OCI-LY1 (cell line): ENCODE results near the gene CRAT.

ENCODE experiments used
- H2AFZ ChIP-seq: fragments of 200-600 bp; sonication (generic), shearing (Covaris generic); 2 replicates; pipeline ENCODE4 v1.6.0; 2014; ENCODE audit warnings: antibody characterized with exemption, mild to moderate bottlenecking, low read length
- H3F3A ChIP-seq: fragments of 200-600 bp; sonication (generic), shearing (Covaris generic); 2 replicates; pipeline ENCODE4 v1.6.0; 2014; ENCODE audit warnings: mild to moderate bottlenecking, antibody characterized with exemption, low read length, moderate library complexity; ENCODE audit not compliant: insufficient read depth
- H3K27ac ChIP-seq: fragments of 200-600 bp; sonication (generic); 2 replicates; pipeline ENCODE4 v1.5.1; 2014; ENCODE audit warnings: low read length, mixed run types, mild to moderate bottlenecking, low read depth; ENCODE audit not compliant: poor library complexity, severe bottlenecking
- H3K27me3 ChIP-seq: fragments of 200-600 bp; sonication (generic); 2 replicates; pipeline ENCODE4 v1.6.0; 2014; ENCODE audit warnings: antibody characterized with exemption, mild to moderate bottlenecking, low read length, moderate library complexity; ENCODE audit not compliant: insufficient read depth
- H3K36me3 ChIP-seq: fragments of 200-600 bp; sonication (generic); 2 replicates; pipeline ENCODE4 v1.6.1; 2014; ENCODE audit warnings: mild to moderate bottlenecking, antibody characterized with exemption, low read length, moderate library complexity, mixed read lengths; ENCODE audit not compliant: insufficient read depth
- H3K4me1 ChIP-seq: fragments of 200-600 bp; sonication (generic); 2 replicates; pipeline ENCODE4 v1.5.1; 2014; ENCODE audit warnings: mild to moderate bottlenecking, low read length, moderate library complexity; ENCODE audit not compliant: insufficient read depth, severe bottlenecking
- H3K4me2 ChIP-seq: fragments of 200-600 bp; sonication (generic), shearing (Covaris generic); 2 replicates; pipeline ENCODE4 v1.6.1; 2014; ENCODE audit warnings: low read length
- H3K4me3 ChIP-seq: fragments of 200-600 bp; sonication (generic); 2 replicates; pipeline ENCODE4 v1.5.1; 2014; ENCODE audit warnings: low read length, low read depth, mild to moderate bottlenecking, mixed read lengths; ENCODE audit not compliant: poor library complexity, severe bottlenecking
- H3K79me2 ChIP-seq: fragments of 200-600 bp; shearing (Covaris generic); 2 replicates; pipeline ENCODE4 v1.6.1; 2016; ENCODE audit warnings: mixed run types, low read length, mixed read lengths; ENCODE audit not compliant: insufficient read depth
- H3K9ac ChIP-seq: fragments of 200-600 bp; sonication (generic), shearing (Covaris generic); 2 replicates; pipeline ENCODE4 v1.6.1; 2014; ENCODE audit warnings: mild to moderate bottlenecking, low read length, mixed read lengths
- H3K9me2 ChIP-seq: fragments of 200-600 bp; sonication (generic), shearing (Covaris generic); 2 replicates; pipeline ENCODE4 v1.6.1; 2014; ENCODE audit warnings: low read depth, mild to moderate bottlenecking, low read length, mixed read lengths
- H3K9me3 ChIP-seq: fragments of 200-600 bp; shearing (Covaris generic); 2 replicates; pipeline ENCODE4 v1.6.1; 2014; ENCODE audit warnings: low read length, mixed read lengths
- H4K20me1 ChIP-seq: fragments of 200-600 bp; sonication (generic), shearing (Covaris generic); 2 replicates; pipeline ENCODE4 v1.6.0; 2016; ENCODE audit warnings: mild to moderate bottlenecking, low read length; ENCODE audit not compliant: insufficient read depth
- EZH2 ChIP-seq: fragments of 200-600 bp; sonication (generic), shearing (Covaris generic); IDR thresholded peaks from 2 replicates; pipeline ENCODE4 v1.8.0; 2017; ENCODE audit warnings: borderline replicate concordance, mixed run types, mild to moderate bottlenecking, antibody characterized with exemption, low read length, moderate library complexity, mixed read lengths
- TF ChIP-seq, protein P1 (sequence below): fragments of 200-600 bp; sonication (generic), shearing (Covaris generic); IDR thresholded peaks from 2 replicates; pipeline ENCODE4 v1.5.1; 2017; ENCODE audit warnings: mild to moderate bottlenecking, antibody characterized with exemption, low read length, moderate library complexity, mixed read lengths

The CRAT gene

DNA sequence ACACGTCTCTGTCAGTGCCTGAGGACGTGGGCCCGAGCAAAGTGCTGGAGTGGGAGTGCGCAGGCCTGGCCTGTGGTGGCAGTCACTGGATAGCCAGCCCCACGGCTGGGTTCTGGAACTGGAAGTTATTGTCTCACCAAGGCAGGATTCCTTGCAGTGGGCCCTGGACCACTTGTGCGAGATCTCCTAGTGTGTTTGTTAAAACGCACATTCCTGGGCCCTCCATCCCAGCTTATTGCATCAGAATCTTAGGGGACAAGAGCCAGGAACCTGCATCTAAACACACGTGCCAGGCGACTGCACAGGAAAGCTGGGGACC is 27.5 kb upstream of the CRAT start:
- H3K9ac ChIP-seq = no peak overlapping the region
- H3K9me3 ChIP-seq = no peaks in the 10 kb centered on the region
- no peaks in the 10 kb centered on the region for H3K9me2 ChIP-seq
- H3K79me2 ChIP-seq = no peaks in the 10 kb centered on the region
- H3K27ac ChIP-seq = no peak overlapping the region
- no peak overlapping the region for H3K4me2 ChIP-seq
- peaks cover 5% of the 10 kb centered on the region; the same call in 1 of the 2 replicates for H3F3A ChIP-seq
- no peaks in the 10 kb centered on the region for H3K27me3 ChIP-seq
- H3K4me1 ChIP-seq = peaks cover 41% of the 10 kb centered on the region
- TF ChIP-seq, protein P1, sequence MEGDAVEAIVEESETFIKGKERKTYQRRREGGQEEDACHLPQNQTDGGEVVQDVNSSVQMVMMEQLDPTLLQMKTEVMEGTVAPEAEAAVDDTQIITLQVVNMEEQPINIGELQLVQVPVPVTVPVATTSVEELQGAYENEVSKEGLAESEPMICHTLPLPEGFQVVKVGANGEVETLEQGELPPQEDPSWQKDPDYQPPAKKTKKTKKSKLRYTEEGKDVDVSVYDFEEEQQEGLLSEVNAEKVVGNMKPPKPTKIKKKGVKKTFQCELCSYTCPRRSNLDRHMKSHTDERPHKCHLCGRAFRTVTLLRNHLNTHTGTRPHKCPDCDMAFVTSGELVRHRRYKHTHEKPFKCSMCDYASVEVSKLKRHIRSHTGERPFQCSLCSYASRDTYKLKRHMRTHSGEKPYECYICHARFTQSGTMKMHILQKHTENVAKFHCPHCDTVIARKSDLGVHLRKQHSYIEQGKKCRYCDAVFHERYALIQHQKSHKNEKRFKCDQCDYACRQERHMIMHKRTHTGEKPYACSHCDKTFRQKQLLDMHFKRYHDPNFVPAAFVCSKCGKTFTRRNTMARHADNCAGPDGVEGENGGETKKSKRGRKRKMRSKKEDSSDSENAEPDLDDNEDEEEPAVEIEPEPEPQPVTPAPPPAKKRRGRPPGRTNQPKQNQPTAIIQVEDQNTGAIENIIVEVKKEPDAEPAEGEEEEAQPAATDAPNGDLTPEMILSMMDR = no peak
- TF ChIP-seq EZH2 = no peak
- H3K4me3 ChIP-seq = no peak overlapping the region
- no peak overlapping the region for H2AFZ ChIP-seq
- H3K36me3 ChIP-seq = peaks cover 44% of the 10 kb centered on the region
- no peaks in the 10 kb centered on the region for H4K20me1 ChIP-seq

DNA sequence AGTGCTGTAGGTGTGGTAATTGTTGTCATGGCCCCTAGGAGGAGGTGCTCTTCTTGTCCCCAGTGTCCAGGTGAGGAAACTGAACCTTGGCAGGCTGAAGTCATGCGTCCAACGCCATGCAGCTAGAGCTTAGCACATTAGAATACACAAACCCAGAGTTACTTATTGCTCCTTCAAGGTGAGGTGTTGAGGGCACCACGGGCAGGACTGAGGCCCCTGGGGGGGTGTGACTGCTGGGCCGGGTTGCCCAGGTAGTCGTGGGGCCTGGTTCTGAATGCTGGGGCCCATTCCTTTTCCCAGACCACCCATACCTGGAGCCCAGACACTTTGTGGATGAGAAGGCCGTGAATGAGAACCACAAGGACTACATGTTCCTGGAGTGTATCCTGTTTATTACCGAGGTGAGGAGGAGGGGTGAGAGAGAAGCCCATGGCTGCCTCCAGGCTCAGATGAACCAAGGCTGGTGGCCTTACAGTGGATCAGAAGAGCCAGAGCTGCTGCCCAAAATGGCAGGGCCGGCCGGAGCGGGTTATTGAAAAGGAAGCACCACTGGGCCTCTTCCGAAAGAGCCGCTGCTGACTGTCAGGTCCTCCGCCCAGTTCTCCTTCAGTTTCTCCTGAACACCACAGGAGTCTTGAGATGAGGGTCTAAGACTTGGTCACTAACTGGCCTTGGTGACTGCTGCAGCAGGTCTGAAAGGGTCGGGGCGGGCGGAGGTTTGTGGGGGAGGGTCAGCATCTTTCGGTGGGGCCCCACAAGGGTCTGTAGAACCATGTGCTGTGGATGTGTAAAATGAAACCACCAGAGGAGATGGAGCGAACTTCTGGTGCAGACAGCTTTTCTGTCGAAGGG is 26.9 kb upstream of the CRAT start:
- Histone ChIP-seq H3F3A (peaks cover 5% of the 10 kb centered on the region; the same call in 1 of the 2 replicates), H3K9me3 (no peaks in the 10 kb centered on the region), H3K36me3 (peaks cover 46% of the 10 kb centered on the region), H3K9me2 (no peaks in the 10 kb centered on the region), H4K20me1 (no peaks in the 10 kb centered on the region), H3K27me3 (no peaks in the 10 kb centered on the region), H3K4me2 (no peak overlapping the region), H3K9ac (no peak overlapping the region), H3K4me1 (peaks cover 36% of the 10 kb centered on the region), H3K4me3 (no peak overlapping the region), H3K79me2 (no peaks in the 10 kb centered on the region), H2AFZ (no peak overlapping the region), H3K27ac (no peak overlapping the region)
- TF ChIP-seq, protein P1 = no peak
- TF ChIP-seq EZH2 = no peak

DNA sequence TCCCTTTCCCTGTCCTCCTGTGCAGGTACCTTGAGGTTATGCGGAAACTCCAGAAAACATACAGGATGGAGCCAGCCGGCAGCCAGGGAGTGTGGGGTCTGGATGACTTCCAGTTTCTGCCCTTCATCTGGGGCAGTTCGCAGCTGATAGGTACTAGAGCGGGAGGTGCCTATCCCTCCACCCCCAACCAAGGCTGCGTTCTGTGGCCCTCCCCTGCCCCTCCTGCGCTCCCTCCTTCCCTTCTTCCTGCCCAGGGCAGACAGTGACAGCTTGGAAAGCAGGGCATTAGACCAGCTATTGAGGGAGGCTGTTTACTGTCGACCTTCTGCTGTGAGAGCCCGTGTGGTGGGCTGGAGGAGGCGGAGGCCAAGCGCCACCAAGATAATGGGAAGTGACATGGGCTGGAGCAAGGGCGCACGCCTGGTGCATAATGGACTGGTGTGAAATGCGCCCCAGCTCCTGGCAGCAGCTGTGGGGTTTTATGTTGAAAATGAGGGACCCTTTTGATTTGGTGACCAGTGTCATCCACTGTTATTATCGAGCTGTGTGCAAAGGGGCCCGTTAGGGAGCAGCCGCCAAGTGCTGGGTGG is 25.9 kb upstream of the CRAT start:
- no peak overlapping the region for H2AFZ ChIP-seq
- TF ChIP-seq EZH2 = no peak
- TF ChIP-seq, protein P1 = no peak

More for the DNA sequence above, 25.9 kb upstream of the CRAT start:
- Histone ChIP-seq H3K4me2 (no peak overlapping the region), H3K9ac (no peak overlapping the region), H3K27ac (no peak overlapping the region), H3K79me2 (no peaks in the 10 kb centered on the region), H3K4me3 (no peak overlapping the region), H4K20me1 (no peaks in the 10 kb centered on the region), H3F3A (peaks cover 5% of the 10 kb centered on the region; the same call in 1 of the 2 replicates), H3K4me1 (peaks cover 31% of the 10 kb centered on the region), H3K27me3 (no peaks in the 10 kb centered on the region), H3K36me3 (peaks cover 44% of the 10 kb centered on the region), H3K9me3 (no peaks in the 10 kb centered on the region), H3K9me2 (no peaks in the 10 kb centered on the region)
